GM18499 (cell line): Measurements from ENCODE around the gene METRNL.

ENCODE experiments used
- ATAC-seq: cut with Tn5 transposase; IDR thresholded peaks from one replicate; pipeline ENCODE4 v1.9.1; 2021; ENCODE audit warnings: moderate number of reproducible peaks; ENCODE audit not compliant: insufficient read depth, unreplicated experiment

METRNL gene

GRCh38 chr17:83103200-83103942 lies 24.0 kb downstream of the METRNL start:
- ATAC-seq, result no peak

- no peak for ATAC-seq
These were observed 24.5 kb downstream of the METRNL start for GRCh38 chr17:83103943-83104311.

DNA sequence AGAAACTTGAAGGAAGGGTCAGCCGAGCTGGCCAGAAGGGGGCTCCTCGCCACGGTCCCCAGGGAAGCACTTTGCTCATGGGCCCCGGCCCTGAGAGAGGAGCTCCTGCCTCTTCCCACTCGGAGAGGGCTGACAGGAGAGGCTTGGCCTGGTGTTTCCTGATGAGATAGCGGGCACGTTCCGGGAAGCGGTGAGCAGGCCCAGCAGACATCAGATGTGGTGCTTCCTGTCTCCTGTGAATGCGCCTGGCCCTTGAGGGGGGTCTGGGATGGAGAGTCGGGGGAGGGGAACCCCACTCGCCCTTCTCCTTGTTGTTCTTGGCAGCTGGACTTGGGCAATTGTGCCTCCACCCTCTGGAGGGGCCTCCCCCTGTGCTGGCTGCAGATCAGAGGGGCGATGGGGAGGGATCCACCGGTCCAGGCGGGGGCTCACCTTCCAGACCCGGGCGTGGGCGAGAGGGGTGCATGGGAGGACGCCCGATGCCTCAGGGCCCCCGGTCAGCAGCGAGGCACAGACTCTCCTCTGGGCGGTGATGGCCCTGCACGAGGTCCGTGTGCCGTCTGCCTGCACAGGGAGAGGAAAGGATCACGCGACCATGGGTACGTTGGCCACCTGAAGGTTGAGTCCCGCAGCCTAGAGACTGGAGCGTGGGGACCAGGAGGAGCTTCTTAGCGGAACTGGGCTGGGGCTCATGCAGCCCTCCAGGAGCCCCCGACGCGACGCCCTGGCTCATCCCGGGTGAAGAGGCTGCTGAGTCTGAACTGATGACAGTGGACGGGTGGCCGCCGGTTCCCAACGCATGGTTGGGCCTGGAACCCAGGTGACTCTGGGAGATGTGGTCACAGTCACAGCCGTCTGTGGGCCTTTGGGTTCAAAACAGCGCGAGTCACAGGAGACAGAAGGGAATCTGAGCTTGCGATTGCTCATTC lies 25.4 kb downstream of the METRNL start:
- no peak for ATAC-seq

GRCh38 chr17:83105512-83105911 lies 26.1 kb downstream of the METRNL start:
- ATAC-seq, result no peak

DNA sequence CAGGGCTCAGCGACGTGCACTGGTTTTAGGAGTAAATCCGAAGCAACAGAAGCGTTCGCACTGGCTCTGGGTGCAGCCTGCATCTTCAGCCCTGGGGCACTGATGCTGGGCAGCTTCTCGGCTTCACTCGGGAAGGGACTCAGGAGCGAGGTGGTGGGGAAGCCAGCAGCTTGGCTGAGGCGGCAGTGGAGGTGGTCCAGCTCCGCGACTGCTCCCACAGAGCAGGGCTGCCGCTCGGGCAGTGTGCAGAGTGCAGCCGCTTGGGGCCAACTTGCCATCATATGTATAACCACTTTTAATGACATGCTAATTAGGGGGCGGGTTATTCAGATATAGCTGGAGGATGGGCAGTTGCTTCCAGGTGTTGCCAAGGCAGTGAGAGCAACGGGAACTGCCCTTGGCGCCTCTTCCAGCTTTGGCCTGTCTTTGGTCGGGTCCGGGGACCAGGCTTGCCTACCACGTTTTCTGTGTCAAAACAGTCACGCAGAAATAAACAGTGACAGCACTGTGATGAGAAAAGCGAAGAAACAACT lies 26.7 kb downstream of the METRNL start:
- no peak for ATAC-seq

GRCh38 chr17:83106913-83107655 lies 27.7 kb downstream of the METRNL start:
- ATAC-seq, result no peak

- no peak for ATAC-seq
These were observed 28.2 kb downstream of the METRNL start for GRCh38 chr17:83107656-83108048.

DNA sequence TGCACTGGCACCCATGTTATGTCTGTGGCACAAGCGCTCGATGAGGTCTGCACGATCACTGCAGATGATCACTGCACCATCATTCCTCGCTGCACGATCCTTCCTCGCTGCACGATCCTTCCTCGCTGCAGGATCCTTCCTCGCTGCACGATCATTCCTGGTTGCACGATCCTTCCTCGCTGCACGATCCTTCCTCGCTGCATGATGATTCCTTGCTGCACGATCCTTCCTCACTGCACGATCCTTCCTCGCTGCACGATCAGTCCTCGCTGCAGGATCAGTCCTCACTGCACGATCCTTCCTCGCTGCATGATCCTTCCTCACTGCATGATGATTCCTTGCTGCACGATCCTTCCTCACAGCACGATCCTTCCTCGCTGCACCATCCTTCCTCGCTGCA lies 29.3 kb downstream of the METRNL start:
- no peak for ATAC-seq

- no peak for ATAC-seq
These were observed 30.0 kb downstream of the METRNL start for GRCh38 chr17:83109386-83109785.

DNA sequence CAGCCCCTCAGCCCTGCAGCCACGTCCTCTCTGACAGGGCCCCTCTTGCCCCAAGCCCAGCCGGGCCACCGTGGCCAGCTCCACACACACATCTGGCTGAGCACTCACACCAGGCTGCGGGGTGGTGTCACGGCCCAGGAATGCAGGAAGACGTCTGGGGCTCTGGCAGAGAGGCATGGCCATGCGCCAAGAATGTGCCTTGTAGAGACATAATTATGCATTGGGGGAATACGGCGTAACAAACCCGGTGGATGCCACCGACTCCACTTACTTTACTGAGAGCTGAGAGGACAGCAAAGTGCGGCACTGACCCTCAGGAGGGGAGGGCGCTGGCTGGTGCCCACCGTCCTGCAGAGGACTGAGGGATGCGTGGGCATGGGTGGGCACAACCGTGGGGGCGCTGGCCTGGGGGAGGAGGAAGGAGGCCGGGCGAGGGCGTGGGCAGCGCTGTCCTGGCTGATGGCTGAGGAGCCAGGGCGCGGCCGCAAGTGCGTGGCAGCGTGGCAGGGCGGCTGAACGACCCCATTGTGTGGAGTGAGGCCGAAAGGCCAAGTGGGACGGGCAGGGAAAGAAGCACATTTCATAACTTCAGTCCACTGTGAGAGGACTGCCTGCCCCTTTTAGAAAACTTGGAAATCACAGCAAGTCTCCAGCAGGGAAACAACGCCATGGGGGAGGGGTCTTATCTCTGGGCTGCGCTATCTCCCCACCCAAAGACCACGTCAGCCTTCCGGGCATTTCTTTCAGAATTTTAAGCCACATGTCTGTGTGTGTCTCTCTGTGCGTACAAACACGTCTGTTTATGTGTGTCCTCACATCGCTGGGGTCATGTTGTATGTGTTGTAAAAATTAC lies 30.6 kb downstream of the METRNL start:
- no peak for ATAC-seq

- no peak for ATAC-seq
These were observed 31.3 kb downstream of the METRNL start for GRCh38 chr17:83110735-83111134.

- no peak for ATAC-seq
These were observed 32.3 kb downstream of the METRNL start for GRCh38 chr17:83111516-83112282.

- ATAC-seq, result no peak
These were observed 34.0 kb downstream of the METRNL start for GRCh38 chr17:83113381-83113780.

- no peak for ATAC-seq
These were observed 34.4 kb downstream of the METRNL start for GRCh38 chr17:83113792-83114191.

DNA sequence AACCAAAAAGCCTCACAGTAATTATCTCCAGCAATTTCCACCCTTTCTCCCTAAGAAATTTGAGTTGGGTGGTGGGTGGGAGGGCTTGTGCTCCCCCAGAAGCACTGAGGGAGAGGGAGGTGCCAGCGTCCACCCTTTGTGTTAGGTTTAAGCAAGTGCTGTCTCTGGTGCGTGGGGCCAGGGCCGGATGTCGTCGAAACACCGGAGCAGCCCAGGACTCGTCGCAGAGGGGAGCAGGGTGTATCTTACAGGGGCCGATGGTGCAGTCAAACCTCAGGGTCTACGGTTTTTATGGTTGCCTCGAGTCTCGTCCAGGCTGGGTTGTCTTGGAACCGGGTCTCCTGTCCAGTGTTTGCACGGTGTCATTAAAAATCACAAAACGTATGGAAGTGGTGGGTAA lies 35.3 kb downstream of the METRNL start:
- no peak for ATAC-seq

DNA sequence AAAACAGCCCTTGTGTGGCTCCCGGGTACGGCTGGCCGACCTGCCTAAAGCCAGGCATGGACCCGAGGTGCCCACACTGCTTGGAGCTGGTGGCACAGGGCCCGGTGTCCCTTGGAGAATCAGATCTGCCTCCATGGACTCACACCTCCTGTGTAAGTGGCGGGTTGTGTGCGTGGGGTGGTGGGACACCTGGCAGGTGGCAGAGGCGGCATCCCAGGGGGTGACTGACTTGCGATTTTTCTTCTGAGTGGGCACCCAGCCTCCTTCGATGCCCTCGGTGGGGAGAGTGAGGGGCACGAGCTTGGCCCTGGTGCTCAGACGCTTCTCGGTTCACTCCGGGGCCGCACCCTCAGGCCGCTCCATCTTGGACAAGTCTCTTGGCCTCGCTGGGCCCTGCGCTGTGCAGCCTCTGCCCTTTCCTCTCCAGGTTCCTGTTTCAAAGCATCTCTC lies 35.8 kb downstream of the METRNL start:
- ATAC-seq, result no peak

DNA sequence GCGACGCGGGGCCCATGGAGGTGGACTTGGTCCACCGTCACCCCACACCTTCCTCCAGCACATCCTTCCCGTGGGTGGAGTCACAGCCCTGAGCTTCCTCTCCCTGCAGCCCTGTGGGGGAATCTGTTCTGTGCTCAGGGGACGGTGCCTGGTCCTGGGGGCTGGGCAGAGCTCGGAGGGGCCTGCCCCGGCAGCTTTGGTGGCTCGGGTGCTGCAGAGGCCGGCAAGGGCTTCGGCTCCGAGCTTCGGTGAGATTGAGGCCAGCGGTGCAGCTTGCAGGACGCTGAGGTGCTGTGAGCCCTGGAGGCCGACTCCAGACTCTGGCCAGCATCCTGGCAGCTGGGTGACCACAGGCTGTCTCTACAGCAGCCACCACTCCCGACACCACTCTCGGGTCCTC lies 36.4 kb downstream of the METRNL start:
- no peak for ATAC-seq

DNA sequence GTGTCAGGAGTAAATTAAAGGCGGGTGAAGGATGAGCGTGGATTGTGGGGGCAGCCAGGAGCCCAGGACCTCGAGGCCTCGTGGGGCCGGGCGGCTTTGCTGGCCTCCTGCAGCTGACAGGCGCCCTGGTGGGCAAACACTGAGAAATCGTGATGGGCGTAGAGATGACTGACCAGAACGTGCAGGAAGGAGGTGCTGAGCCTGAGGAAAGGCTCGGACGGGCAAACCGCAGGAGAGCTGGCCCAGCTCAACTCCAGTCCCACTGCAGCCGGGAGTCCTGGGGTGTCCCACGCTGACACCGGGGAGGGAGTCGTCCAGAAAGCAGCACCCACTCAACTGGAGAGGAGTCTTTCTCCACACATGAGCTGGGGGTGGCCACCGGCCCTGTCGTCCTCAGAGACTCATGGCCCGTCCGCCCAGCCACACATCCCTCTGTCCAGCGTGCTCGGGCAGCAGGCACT lies 36.9 kb downstream of the METRNL start:
- no peak for ATAC-seq
